IPS-NIHi7 (cell line): Measurements from ENCODE around the gene RNF38.
"Not testable (repeated sequence)": the region's sequence is repeated elsewhere in the genome, so short reads cannot be mapped to it uniquely, and the experiment has no call there.

Experiments used
- DNase-seq: peaks from one replicate; pipeline ENCODE4 v3.0.0; 2012; ENCODE audit warnings: mixed read lengths; ENCODE audit errors: extremely low spot score

RNF38 gene

GRCh38 chr9:36399980-36400331 is at the start of gene RNF38:
RNF38 (minus strand) TSS chr9:36400269; CDS start chr9:36400108, 161 bp downstream.
- DNase-seq, result no peak

- not testable (repeated sequence) for DNase-seq
Observed at GRCh38 chr9:36448555-36448954, 48.5 kb upstream of the RNF38 start.

DNA sequence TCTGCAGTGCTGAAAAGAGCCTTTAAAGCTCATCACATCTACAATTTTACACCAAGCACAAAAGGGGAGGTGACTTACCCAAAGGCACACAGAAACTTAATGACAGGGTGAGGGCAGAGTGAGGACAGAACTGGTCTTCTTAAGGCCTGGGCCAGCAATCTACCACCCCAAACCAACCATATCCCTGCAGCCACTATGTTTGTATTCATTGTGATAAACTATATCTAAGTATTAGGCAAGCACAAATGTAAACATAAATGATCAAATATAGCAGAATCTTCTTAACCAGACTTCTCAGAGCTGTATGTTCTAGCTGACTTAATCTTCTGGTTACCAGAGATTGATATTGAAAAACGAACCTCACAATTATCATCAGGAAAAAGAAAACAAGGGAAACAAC is 47.9 kb upstream of the RNF38 start:
- DNase-seq, result no peak

- not testable (repeated sequence) for DNase-seq
Observed at GRCh38 chr9:36446678-36447077, 46.6 kb upstream of the RNF38 start.

DNA sequence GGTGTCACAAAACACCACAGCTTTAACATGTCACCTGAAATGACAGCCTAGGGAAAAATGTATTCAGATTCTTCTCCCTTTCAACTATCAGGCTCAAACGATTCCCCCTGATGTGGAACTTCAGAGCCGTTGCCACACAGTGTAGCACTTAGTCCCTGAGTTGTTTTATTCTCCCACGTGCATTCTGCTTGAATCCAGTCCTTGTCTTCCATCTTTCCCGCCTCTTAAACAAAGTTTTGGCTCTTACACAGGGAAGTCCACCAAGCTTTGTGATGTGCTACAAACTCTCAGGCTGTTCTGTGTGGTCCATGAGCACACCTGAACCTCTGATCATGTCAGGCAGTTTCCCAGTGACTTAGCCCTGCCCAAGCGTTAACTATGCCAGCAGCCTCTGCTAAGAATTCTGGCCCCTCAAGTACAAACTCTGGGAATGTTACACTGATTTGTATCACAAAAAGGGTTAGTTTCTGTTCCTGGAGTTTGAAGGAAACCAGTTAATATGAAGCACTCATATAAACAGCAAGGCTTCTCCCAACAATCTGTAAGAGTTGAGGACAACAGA is 45.8 kb upstream of the RNF38 start:
- no peak for DNase-seq

DNA sequence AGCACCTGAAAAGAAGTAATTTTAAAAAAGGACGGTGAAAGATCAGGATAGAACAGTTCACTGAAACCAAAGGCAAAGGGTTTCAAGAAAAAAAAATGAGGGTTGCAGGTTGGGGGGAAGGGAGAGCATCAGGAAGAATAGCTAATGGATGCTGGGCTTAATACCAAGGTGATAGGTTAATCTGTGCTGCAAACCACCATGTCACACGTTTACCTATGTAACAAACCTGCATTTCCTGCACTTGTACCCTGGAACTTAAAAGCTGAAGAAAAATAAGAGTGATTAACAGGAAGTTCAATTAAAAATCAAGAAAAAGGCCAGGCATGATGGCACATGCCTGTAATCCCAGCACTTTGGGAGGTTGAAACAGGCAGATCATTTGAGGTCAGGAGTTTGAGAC is 44.1 kb upstream of the RNF38 start:
- no peak for DNase-seq

GRCh38 chr9:36443581-36443980 is 43.5 kb upstream of the RNF38 start:
- DNase-seq, result no peak

DNA sequence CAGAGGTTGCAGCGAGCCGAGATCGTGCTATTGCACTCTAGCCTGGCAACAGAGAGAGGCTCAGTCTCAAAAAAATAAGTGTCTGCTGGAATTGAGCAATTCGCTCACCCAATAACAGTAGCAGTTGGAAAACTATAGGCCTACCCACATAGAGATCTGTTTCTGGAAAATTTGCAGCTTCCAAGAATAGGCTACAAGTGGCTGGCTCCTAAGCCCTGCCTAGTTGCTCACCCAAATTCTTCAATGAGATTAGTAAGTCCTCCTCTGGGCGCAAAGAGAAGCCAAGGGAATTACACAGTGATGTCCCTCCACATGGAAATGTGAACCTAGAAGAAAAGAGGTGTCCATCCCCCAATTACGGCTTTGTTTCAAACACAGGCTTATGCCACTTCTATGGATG is 42.6 kb upstream of the RNF38 start:
- DNase-seq, result no peak

GRCh38 chr9:36441966-36442365 is 41.9 kb upstream of the RNF38 start:
- no peak for DNase-seq

DNA sequence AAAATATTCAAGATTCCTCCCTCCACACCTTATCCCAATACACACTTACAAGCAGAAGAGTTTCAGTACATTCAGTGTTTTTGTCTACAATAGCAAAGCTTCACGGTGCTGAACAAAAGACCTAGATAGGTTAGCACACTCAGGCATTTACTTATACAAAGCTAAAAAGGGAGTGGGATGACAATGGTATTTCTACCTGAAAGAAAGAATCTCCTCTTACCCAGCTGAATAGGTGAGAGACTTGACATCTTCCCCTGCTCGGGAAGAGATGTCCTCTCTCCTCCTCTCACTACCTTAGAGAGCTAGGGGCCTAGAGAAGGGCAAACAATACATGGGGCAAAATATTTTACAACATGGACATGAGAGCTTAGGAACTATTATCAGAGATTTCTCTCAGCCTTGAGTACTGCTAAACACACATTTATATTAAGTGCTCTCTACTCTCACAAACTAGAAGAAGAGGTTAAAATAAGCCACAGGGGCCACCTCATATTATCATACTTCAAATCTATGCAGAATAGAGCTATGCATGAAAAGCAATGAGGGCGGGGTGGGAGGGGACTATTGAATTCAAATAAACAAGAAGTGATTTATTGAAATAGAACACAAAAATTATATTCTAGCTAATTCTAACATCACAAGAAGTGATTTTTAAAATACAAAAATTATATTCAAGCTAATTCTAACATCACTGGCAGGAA is 38.6 kb upstream of the RNF38 start:
- DNase-seq, result no peak

DNA sequence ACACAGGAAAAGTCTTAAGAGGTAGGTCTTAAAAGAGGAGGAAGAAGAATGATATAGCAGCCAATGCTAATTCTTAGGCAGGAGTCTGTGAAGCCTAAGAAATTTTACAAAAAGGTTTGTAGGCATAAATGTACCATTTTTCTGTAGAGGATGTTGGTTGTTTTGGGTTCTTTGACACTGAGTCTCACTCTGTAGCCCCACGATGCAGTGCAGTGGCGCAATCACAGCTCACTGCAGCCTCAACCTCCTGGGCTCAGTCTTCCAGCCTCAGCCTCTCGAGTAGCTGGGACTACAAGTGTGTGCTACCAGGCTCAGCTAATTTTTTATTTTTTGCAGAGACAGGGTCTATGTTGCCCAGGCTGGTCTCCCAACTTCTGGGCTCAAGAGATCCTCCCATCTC is 37.7 kb upstream of the RNF38 start:
- no peak for DNase-seq

- no peak for DNase-seq
Observed at GRCh38 chr9:36436909-36437308, 36.8 kb upstream of the RNF38 start.

- DNase-seq, result no peak
Observed at GRCh38 chr9:36433386-36433785, 33.3 kb upstream of the RNF38 start.

GRCh38 chr9:36431078-36431477 is 31.0 kb upstream of the RNF38 start:
- DNase-seq, result no peak

DNA sequence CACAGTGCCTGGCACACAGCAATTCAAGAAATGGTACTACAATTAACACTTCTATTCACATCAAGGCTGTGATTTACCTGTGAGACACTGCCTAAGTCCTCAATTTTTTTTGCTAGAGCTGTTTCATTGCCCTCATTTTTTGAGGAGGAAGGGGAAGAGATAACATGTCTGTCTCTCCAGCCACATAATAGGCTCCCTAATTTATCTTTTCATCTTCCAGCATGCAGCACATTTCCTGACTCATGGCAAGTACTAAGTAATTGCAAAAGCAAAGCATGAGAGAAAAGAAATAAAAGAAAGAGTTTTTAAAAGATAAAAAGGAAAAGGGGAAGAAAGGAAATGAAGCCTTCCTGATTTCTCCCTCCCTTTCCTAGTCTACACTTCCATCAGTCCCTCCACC is 26.9 kb upstream of the RNF38 start:
- DNase-seq, result no peak

DNA sequence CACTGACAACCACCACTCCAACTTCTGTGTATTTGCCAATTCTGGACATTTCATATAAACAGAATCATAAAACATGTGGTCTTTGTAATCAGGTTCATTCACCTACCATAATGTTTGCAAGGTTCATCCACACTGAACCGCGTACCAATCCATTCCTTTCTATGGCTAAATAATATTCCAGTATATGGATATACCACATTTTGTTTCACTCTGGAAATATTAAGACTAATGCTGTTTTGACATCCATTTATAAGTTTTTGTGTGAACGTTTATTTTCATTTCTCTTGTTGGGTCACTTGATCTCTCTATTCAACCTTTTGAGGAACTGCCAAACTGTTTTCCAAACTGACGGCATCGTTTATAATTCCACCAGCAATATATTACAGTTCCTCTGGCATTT is 26.3 kb upstream of the RNF38 start:
- DNase-seq, result no peak

DNA sequence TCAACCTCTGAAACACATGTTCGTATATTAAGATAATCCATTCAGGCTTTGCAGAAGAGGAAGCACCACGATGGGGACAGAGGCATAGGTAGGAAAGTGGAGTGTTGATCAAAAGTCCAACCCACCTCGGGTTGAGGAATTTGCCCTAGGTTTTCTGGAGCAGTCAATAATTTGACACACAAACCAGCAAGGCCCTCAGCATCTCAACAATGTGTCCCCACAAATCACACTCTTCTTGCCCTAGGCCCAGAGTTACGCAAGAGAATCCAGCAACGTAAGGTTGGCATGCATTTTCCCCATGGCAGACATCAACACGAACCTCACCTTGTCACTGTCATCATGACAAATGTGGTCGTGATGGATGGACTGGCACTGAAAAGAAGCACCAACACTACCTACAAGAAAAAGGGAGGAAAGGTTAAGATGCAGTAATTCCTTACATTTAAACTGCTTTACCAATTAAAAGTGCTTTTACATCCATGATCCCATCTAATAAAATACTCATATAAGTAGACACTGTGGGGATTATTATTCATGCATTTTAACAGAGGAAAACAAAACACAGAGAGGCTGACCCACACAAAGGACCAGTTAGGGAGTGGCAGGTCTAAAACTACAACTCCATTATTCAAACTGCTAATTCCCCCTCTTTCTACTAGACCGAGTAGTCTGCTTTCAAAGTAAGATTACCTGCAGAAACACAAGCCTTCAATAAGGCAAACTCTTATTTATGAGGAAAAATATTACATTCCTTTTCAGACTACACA is 24.4 kb upstream of the RNF38 start:
- DNase-seq, result no peak

DNA sequence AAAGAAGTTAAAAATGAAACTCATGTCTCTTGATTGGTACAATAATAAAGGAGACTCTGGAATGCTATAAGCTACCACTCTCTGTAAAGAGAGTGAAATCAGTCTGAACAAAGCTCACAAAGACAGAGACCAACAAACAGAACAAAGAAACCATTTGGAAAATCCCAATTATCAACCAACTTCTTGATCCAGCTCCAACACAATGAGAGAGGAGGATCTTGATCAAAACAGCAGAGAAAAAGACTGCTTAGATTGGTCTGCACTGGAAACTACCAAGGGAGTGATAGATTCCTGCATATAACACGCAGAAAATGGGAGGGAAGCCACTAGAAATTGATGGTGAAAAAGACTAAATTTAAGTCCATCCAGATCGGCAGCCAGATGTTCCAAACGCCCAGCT is 23.1 kb upstream of the RNF38 start:
- DNase-seq, result no peak

DNA sequence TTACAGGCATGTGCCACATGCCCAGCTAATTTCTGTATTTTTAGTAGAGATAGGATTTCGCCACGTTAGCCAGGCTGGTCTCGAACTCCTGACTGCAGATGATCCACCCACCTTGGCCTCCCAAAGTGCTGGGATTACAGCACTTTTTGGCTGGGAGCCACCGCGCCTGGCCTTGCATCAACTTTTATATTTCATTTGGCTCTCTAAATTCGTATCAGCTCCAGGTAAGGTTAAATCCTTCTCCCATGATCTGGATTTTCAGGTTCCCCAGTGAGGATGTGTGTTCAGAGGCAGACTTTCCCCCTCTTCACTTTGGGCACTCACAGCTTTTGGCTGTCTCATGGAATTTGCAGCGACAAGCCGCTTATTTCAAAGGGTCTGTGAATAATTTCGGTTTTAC is 16.8 kb upstream of the RNF38 start:
- no peak for DNase-seq

DNA sequence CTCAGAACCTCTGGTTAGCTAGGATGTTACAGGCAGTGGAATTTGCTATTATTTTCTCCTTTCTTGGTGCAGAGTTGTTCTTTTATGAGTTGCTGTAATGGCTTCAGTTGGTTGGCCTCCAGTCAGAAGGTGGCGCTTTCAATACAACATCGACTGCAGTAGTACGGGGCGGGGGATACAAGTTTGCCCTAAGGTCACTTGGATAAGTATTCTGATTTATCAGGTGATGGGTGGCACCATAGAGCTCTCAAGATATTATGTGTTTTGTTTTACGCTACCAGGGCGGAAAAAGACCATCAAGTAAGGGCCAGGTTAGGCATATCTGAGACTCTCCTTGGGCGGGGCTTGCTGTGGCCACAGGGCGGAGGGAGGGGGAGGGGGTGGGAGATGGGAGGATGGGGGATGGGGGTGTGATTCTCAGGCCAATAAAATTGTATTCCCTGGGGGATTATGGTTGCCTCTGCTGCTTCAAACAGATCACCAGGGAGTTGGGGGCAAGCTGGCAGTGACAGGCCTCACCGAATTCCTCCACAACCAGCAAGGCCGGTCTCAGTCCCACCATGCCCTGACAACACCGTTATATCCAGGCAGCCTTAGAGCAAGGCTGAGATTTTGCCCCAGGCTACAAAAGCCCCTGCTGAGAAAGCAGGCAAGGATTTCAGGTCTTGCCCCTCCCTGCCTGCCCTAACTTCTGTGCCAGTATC is 15.9 kb upstream of the RNF38 start:
- peak; percentile 33 for DNase-seq

DNA sequence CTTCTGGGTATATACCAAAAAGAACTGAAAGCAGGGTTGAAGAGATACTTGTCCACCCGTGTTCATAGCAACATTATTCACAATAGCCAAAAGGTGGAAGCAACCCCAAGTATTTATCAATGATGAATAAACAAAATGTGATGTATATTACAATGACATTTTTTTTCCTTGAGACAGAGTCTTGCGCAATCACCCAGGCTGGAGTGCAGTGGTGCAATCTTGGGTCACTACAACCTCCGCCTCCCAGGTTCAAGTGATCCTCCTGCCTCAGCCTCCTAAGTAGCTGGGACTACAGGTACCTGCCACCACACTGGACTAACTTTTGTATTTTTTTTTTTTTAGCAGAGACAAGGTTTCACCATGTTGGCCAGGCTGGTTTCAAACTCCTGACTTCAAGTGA is 11.3 kb upstream of the RNF38 start:
- DNase-seq, result not testable (repeated sequence)

- DNase-seq, result not testable (repeated sequence)
Observed at GRCh38 chr9:36409076-36409475, 9.0 kb upstream of the RNF38 start.
